ENCODE results near the gene DSP. TPM values are rescaled to one million over a fixed set of nuclear protein-coding genes. Genes with fewer than 3 reads are reported as not detected.

DSP gene
- total RNA-seq, 3 donors from 2014 or later: 2.1 to 165 (median 95.4) TPM

DNA sequence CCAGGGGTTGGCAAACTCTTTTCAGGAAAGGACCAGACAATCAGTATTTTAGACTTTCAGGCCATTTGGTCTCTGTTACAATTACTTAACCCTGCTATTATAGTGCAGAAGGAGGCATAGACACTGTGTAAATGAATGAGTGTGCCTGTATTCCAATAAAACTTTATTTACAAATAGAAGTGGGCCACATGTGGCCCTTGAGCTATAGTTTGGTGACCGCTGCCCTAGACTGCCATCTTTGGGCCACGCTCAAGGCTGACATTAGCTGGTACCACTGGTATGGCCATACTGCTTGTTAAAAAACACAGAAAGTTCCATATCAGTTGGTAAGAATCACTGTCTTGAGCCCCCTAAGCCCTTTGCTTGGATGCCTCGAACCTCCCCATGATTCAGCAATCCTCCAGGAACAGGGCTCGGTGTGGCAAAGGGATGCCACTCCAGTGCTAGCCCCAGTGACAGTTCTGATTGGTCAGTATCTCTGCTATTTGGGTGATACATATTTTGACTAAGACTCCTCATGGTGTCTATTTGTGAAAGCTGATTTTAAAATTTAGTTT lies 25.2 kb downstream of the DSP start:
- Histone ChIP-seq H3K36me3 (peaks cover 7% of the 10 kb centered on the region), H3K4me3 (no peak overlapping the region), H3K4me1 (no peaks in the 10 kb centered on the region), H3K27me3 (no peaks in the 10 kb centered on the region), H3K27ac (no peak overlapping the region), H3K9me3 (no peaks in the 10 kb centered on the region)
- no peak for DNase-seq (ENCODE audit: low spot score in 2 of 2)
- no peak for TF ChIP-seq POLR2AphosphoS5 (IDR thresholded peaks at IDR 0.05)
- no peak for TF ChIP-seq POLR2A (IDR thresholded peaks at IDR 0.05)
- TF ChIP-seq, protein P1, sequence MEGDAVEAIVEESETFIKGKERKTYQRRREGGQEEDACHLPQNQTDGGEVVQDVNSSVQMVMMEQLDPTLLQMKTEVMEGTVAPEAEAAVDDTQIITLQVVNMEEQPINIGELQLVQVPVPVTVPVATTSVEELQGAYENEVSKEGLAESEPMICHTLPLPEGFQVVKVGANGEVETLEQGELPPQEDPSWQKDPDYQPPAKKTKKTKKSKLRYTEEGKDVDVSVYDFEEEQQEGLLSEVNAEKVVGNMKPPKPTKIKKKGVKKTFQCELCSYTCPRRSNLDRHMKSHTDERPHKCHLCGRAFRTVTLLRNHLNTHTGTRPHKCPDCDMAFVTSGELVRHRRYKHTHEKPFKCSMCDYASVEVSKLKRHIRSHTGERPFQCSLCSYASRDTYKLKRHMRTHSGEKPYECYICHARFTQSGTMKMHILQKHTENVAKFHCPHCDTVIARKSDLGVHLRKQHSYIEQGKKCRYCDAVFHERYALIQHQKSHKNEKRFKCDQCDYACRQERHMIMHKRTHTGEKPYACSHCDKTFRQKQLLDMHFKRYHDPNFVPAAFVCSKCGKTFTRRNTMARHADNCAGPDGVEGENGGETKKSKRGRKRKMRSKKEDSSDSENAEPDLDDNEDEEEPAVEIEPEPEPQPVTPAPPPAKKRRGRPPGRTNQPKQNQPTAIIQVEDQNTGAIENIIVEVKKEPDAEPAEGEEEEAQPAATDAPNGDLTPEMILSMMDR (IDR thresholded peaks at IDR 0.05): no peak
- intact Hi-C loops (cut with DNase I; ENCODE audit: low total_unique reads): no loop called here

DNA sequence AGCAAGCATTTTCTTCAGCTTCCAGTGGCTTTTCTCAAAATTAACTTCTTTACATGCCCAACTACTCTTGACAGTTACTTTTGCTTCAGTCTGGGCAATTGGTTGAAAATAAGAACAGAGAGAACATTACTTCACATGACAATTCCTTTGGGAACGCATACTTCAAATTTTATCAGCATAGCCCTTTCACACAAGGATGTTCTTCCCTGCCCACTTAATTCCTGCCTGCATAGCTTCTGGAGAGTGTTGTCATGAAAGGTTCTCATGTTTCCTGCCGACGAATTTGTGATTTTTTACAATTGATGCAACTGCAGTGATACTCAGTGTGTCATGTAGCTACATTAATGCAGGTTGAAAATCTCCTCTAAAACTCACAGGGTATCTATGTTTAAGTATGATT lies 26.6 kb downstream of the DSP start:
- intact Hi-C loops (cut with DNase I; ENCODE audit: low total_unique reads): no loop called here
- H3K36me3 ChIP-seq: peaks cover 7% of the 10 kb centered on the region

DNA sequence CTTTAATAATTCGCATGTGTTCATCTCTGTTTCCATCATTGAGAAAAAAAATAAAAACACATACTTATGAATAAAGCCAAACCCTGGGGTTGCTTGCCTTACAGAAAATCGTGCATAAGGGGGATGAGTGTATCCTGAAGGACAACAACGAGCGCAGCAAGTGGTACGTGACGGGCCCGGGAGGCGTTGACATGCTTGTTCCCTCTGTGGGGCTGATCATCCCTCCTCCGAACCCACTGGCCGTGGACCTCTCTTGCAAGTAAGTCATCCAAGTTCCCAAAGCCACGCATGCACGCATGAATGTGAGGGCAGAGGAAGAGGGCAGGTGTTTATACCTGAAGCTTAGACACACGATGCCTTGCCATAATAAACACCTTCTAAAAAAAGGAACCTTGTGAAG lies 27.6 kb downstream of the DSP start:
- no peaks in the 10 kb centered on the region for H3K9me3 ChIP-seq
- H3K4me1 ChIP-seq: no peaks in the 10 kb centered on the region
- no peaks in the 10 kb centered on the region for H3K27me3 ChIP-seq
- no peak for DNase-seq (ENCODE audit: low spot score in 2 of 2)
- TF ChIP-seq, protein P1 (IDR thresholded peaks at IDR 0.05): no peak
- TF ChIP-seq POLR2AphosphoS5 (IDR thresholded peaks at IDR 0.05) (no peak), POLR2A (IDR thresholded peaks at IDR 0.05) (no peak)
- intact Hi-C loops (cut with DNase I; ENCODE audit: low total_unique reads): no loop called here
- H3K27ac ChIP-seq: no peak overlapping the region
- H3K4me3 ChIP-seq: no peak overlapping the region
- H3K36me3 ChIP-seq: peaks cover 7% of the 10 kb centered on the region

More for the DNA sequence above, 26.6 kb downstream of the DSP start:
- Histone ChIP-seq H3K9me3 (no peaks in the 10 kb centered on the region), H3K4me3 (no peak overlapping the region), H3K4me1 (no peaks in the 10 kb centered on the region), H3K27ac (no peak overlapping the region), H3K27me3 (no peaks in the 10 kb centered on the region)
- no peak for TF ChIP-seq POLR2AphosphoS5 (IDR thresholded peaks at IDR 0.05)
- TF ChIP-seq, protein P1 (IDR thresholded peaks at IDR 0.05): no peak
- no peak for TF ChIP-seq POLR2A (IDR thresholded peaks at IDR 0.05)
- no peak for DNase-seq (ENCODE audit: low spot score in 2 of 2)

DNA sequence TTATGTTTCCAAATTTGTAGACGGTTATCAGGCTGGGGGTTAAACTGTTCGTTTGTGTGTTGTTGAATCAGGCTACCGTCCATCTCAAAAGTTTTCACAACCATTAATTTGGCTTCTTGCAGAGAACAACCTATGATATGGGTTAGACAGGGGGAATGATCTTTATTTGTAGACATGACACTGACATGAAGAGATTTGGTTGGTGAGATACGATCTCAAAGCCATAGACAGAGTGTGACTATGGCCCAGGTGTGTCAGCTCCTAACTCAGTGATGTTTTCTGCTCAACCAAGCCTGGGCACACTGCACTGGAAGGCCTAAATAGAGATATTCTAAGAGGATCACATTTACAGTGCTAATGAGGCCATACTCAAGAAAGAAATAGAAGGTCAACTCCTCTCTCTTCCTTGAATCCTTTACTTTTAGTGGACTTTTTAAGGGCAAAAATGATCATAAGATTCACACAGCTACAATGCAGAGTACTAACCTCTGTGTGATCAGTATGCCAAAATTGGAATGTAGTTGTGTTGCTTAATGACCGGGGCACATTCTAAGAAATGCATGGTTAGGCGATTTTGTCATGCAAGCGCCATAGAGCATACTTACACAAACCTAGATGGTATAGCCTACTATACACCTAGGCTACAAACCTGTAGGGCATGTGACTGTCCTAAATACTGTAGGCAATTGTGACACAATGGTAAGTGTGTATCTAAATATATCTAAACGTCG lies 30.9 kb downstream of the DSP start:
- intact Hi-C loops (cut with DNase I; ENCODE audit: low total_unique reads): no loop called here
- TF ChIP-seq POLR2AphosphoS5 (IDR thresholded peaks at IDR 0.05): no peak
- TF ChIP-seq, protein P1 (IDR thresholded peaks at IDR 0.05): no peak
- TF ChIP-seq POLR2A (IDR thresholded peaks at IDR 0.05): no peak
- no peak overlapping the region for H3K27ac ChIP-seq
- H3K4me3 ChIP-seq: no peak overlapping the region
- H3K4me1 ChIP-seq: no peaks in the 10 kb centered on the region
- no peak for DNase-seq (ENCODE audit: low spot score in 2 of 2)
- H3K9me3 ChIP-seq: no peaks in the 10 kb centered on the region
- peaks cover 7% of the 10 kb centered on the region for H3K36me3 ChIP-seq
- no peaks in the 10 kb centered on the region for H3K27me3 ChIP-seq

DNA sequence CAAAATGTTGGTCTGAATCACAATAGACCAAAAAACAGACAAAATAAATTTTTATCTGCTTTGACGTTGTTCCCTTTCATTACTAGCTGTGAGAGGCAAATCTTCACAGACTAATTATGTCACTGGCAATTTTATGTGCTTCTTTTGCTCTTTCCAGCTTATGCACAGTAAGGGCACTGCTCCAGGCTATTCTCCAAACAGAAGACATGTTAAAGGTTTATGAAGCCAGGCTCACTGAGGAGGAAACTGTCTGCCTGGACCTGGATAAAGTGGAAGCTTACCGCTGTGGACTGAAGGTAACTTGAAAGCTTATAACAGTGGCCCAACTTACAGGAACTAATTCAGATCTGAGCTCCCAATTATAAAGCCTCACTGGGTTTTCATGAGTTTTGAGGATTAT lies 33.0 kb downstream of the DSP start:
- Histone ChIP-seq H3K27me3 (no peaks in the 10 kb centered on the region), H3K27ac (no peak overlapping the region), H3K4me1 (no peaks in the 10 kb centered on the region), H3K9me3 (no peaks in the 10 kb centered on the region), H3K36me3 (peaks cover 4% of the 10 kb centered on the region), H3K4me3 (no peak overlapping the region)
- TF ChIP-seq POLR2A (IDR thresholded peaks at IDR 0.05): no peak
- TF ChIP-seq, protein P1 (IDR thresholded peaks at IDR 0.05): no peak
- TF ChIP-seq POLR2AphosphoS5 (IDR thresholded peaks at IDR 0.05): no peak
- DNase-seq (ENCODE audit: low spot score in 2 of 2): no peak
- intact Hi-C loops (cut with DNase I; ENCODE audit: low total_unique reads): no loop called here
